Activated T-helper 17 cell treated with anti-CD3 and anti-CD28 coated beads, Interleukin-2, amount 50 U/mL, for 72 hours (primary cell): ENCODE data around the gene UVRAG. TPM values are rescaled to one million over a fixed set of nuclear protein-coding genes. Genes with fewer than 3 reads are reported as not detected.
A peak's percentile ranks its signal among the peaks of the same experiment; 100 is the strongest.
"Not testable (repeated sequence)": the region's sequence is repeated elsewhere in the genome, so short reads cannot be mapped to it uniquely, and the experiment has no call there.

ENCODE experiments used
- ATAC-seq: fragments of 150-1000 bp; cut with Tn5 transposase; replicated peaks from 2 replicates; pipeline ENCODE4 v1.10.0; 2021; ENCODE audit warnings: mild to moderate bottlenecking, moderate library complexity
- H3K27ac Mint-ChIP-seq: one replicate; pipeline ENCODE4 v1.8.0; 2022; ENCODE audit warnings: mixed read lengths
- H3K27me3 Mint-ChIP-seq: one replicate; pipeline ENCODE4 v1.8.0; 2022; ENCODE audit warnings: mixed read lengths
- H3K36me3 Mint-ChIP-seq: one replicate; pipeline ENCODE4 v1.8.0; 2022; ENCODE audit warnings: low read depth, mild to moderate bottlenecking, mixed read lengths
- H3K4me1 Mint-ChIP-seq: one replicate; pipeline ENCODE4 v1.8.0; 2022; ENCODE audit warnings: mixed read lengths
- H3K4me3 Mint-ChIP-seq: one replicate; pipeline ENCODE4 v1.8.0; 2022; ENCODE audit warnings: mild to moderate bottlenecking, mixed read lengths
- H3K9me3 Mint-ChIP-seq: one replicate; pipeline ENCODE4 v1.8.0; 2022; ENCODE audit warnings: mixed read lengths
- total RNA-seq, 2 donors: library from RNA; stranded (reverse); gene quantifications; one replicate each; pipeline ENCODE4 v1.2.3, GENCODE V29; 2022

Gene UVRAG
- total RNA-seq, 2 donors from 2014 or later: 14.1 to 20.1 TPM

- Mint-ChIP-seq H3K4me3 (no peak overlapping the region), H3K9me3 (no peaks in the 10 kb centered on the region), H3K27ac (no peak overlapping the region), H3K36me3 (peaks cover 30% of the 10 kb centered on the region), H3K27me3 (no peaks in the 10 kb centered on the region), H3K4me1 (peaks cover 10% of the 10 kb centered on the region)
- no peak for ATAC-seq
Observed at GRCh38 chr11:75827562-75827961, 12.6 kb downstream of the UVRAG start.

- peaks cover 5% of the 10 kb centered on the region for H3K4me1 Mint-ChIP-seq
- no peak overlapping the region for H3K4me3 Mint-ChIP-seq
- H3K36me3 Mint-ChIP-seq: peaks cover 6% of the 10 kb centered on the region
- ATAC-seq: no peak
- H3K27me3 Mint-ChIP-seq: no peaks in the 10 kb centered on the region
- H3K27ac Mint-ChIP-seq: no peak overlapping the region
- H3K9me3 Mint-ChIP-seq: no peaks in the 10 kb centered on the region
Observed at GRCh38 chr11:75831915-75832502, 17.0 kb downstream of the UVRAG start.

GRCh38 chr11:75834728-75835127, 19.7 kb downstream of the UVRAG start:
- no peak overlapping the region for H3K27ac Mint-ChIP-seq
- H3K4me1 Mint-ChIP-seq: peaks cover 10% of the 10 kb centered on the region
- no peak for ATAC-seq
- no peaks in the 10 kb centered on the region for H3K9me3 Mint-ChIP-seq
- H3K27me3 Mint-ChIP-seq: no peaks in the 10 kb centered on the region
- no peak overlapping the region for H3K4me3 Mint-ChIP-seq
- peaks cover 12% of the 10 kb centered on the region for H3K36me3 Mint-ChIP-seq

- no peak overlapping the region for H3K27ac Mint-ChIP-seq
- peaks cover 8% of the 10 kb centered on the region for H3K4me1 Mint-ChIP-seq
- peaks cover 8% of the 10 kb centered on the region for H3K36me3 Mint-ChIP-seq
- no peaks in the 10 kb centered on the region for H3K9me3 Mint-ChIP-seq
- H3K4me3 Mint-ChIP-seq: no peak overlapping the region
- no peak for ATAC-seq
- H3K27me3 Mint-ChIP-seq: no peaks in the 10 kb centered on the region
Observed at GRCh38 chr11:75836417-75836816, 21.4 kb downstream of the UVRAG start.

GRCh38 chr11:75839851-75840250, 24.8 kb downstream of the UVRAG start:
- Mint-ChIP-seq H3K4me1 (peaks cover 10% of the 10 kb centered on the region), H3K9me3 (no peaks in the 10 kb centered on the region), H3K27ac (no peak overlapping the region), H3K27me3 (no peaks in the 10 kb centered on the region), H3K4me3 (no peak overlapping the region), H3K36me3 (peaks cover 12% of the 10 kb centered on the region)
- no peak for ATAC-seq

GRCh38 chr11:75840522-75840921, 25.5 kb downstream of the UVRAG start:
- no peak overlapping the region for H3K27ac Mint-ChIP-seq
- H3K27me3 Mint-ChIP-seq: no peaks in the 10 kb centered on the region
- peaks cover 12% of the 10 kb centered on the region for H3K36me3 Mint-ChIP-seq
- ATAC-seq: no peak
- H3K9me3 Mint-ChIP-seq: no peaks in the 10 kb centered on the region
- peaks cover 10% of the 10 kb centered on the region for H3K4me1 Mint-ChIP-seq
- H3K4me3 Mint-ChIP-seq: no peak overlapping the region

GRCh38 chr11:75841739-75842138, 26.7 kb downstream of the UVRAG start:
- Mint-ChIP-seq H3K36me3 (peaks cover 12% of the 10 kb centered on the region), H3K27ac (no peak overlapping the region), H3K27me3 (no peaks in the 10 kb centered on the region), H3K9me3 (no peaks in the 10 kb centered on the region), H3K4me3 (no peak overlapping the region), H3K4me1 (peaks cover 10% of the 10 kb centered on the region)
- no peak for ATAC-seq

GRCh38 chr11:75845324-75845723, 30.3 kb downstream of the UVRAG start:
- Mint-ChIP-seq H3K9me3 (no peaks in the 10 kb centered on the region), H3K27me3 (no peaks in the 10 kb centered on the region), H3K4me1 (peaks cover 12% of the 10 kb centered on the region), H3K27ac (no peak overlapping the region), H3K36me3 (peaks cover 5% of the 10 kb centered on the region), H3K4me3 (no peak overlapping the region)
- ATAC-seq: no peak

GRCh38 chr11:75849894-75850293, 34.9 kb downstream of the UVRAG start:
- ATAC-seq: no peak
- H3K4me1 Mint-ChIP-seq: peaks cover 9% of the 10 kb centered on the region
- peak overlapping the region; percentile 13 for H3K27ac Mint-ChIP-seq
- H3K4me3 Mint-ChIP-seq: no peak overlapping the region
- H3K36me3 Mint-ChIP-seq: peaks cover 21% of the 10 kb centered on the region
- no peaks in the 10 kb centered on the region for H3K27me3 Mint-ChIP-seq
- H3K9me3 Mint-ChIP-seq: no peaks in the 10 kb centered on the region

GRCh38 chr11:75850787-75851186, 35.8 kb downstream of the UVRAG start:
- peaks cover 21% of the 10 kb centered on the region for H3K36me3 Mint-ChIP-seq
- H3K4me3 Mint-ChIP-seq: no peak overlapping the region
- no peak for ATAC-seq
- no peaks in the 10 kb centered on the region for H3K9me3 Mint-ChIP-seq
- no peaks in the 10 kb centered on the region for H3K27me3 Mint-ChIP-seq
- H3K27ac Mint-ChIP-seq: peak overlapping the region; percentile 44
- peaks cover 9% of the 10 kb centered on the region for H3K4me1 Mint-ChIP-seq

- Mint-ChIP-seq H3K27me3 (no peaks in the 10 kb centered on the region), H3K4me1 (peaks cover 9% of the 10 kb centered on the region), H3K4me3 (no peak overlapping the region), H3K36me3 (peaks cover 21% of the 10 kb centered on the region), H3K9me3 (no peaks in the 10 kb centered on the region), H3K27ac (peak overlapping the region; percentile 44)
- no peak for ATAC-seq
Observed at GRCh38 chr11:75851203-75851602, 36.2 kb downstream of the UVRAG start.

GRCh38 chr11:75852406-75853017, 37.5 kb downstream of the UVRAG start:
- peaks cover 9% of the 10 kb centered on the region for H3K4me1 Mint-ChIP-seq
- no peaks in the 10 kb centered on the region for H3K27me3 Mint-ChIP-seq
- ATAC-seq: no peak
- peaks cover 21% of the 10 kb centered on the region for H3K36me3 Mint-ChIP-seq
- H3K4me3 Mint-ChIP-seq: no peak overlapping the region
- H3K9me3 Mint-ChIP-seq: no peaks in the 10 kb centered on the region
- no peak overlapping the region for H3K27ac Mint-ChIP-seq

GRCh38 chr11:75853563-75853962, 38.6 kb downstream of the UVRAG start:
- not testable (repeated sequence) for H3K4me3 Mint-ChIP-seq, H3K9me3 Mint-ChIP-seq, H3K27ac Mint-ChIP-seq, ATAC-seq, H3K27me3 Mint-ChIP-seq
- peaks cover 21% of the 10 kb centered on the region for H3K36me3 Mint-ChIP-seq
- H3K4me1 Mint-ChIP-seq: peaks cover 15% of the 10 kb centered on the region

- Mint-ChIP-seq H3K9me3 (no peaks in the 10 kb centered on the region), H3K36me3 (peaks cover 21% of the 10 kb centered on the region), H3K4me1 (peaks cover 15% of the 10 kb centered on the region), H3K4me3 (no peak overlapping the region), H3K27ac (no peak overlapping the region), H3K27me3 (no peaks in the 10 kb centered on the region)
- no peak for ATAC-seq
Observed at GRCh38 chr11:75853971-75854370, 39.0 kb downstream of the UVRAG start.

GRCh38 chr11:75855206-75855605, 40.2 kb downstream of the UVRAG start:
- Mint-ChIP-seq H3K9me3 (no peaks in the 10 kb centered on the region), H3K27me3 (no peaks in the 10 kb centered on the region), H3K27ac (no peak overlapping the region), H3K4me3 (no peak overlapping the region), H3K36me3 (peaks cover 21% of the 10 kb centered on the region), H3K4me1 (peaks cover 9% of the 10 kb centered on the region)
- ATAC-seq: no peak
